NCI-H460 (cell line): ENCODE results near the gene IL22RA2. TPM values are rescaled to one million over a fixed set of nuclear protein-coding genes. Genes with fewer than 3 reads are reported as not detected.

Experiments used
- DNase-seq: peaks from one replicate; pipeline ENCODE4 v3.0.0-alpha.2; 2016; ENCODE audit warnings: low read depth; ENCODE audit errors: extremely low read depth
- total RNA-seq: library from RNA; depleted of rRNA; stranded (reverse); fragments of >200 nt; shearing (Covaris generic); gene quantifications from 2 replicates; pipeline ENCODE4 v1.2.3, GENCODE V29; 2014

IL22RA2 gene
- total RNA-seq, 1 experiment from 2014 or later = not detected

DNA sequence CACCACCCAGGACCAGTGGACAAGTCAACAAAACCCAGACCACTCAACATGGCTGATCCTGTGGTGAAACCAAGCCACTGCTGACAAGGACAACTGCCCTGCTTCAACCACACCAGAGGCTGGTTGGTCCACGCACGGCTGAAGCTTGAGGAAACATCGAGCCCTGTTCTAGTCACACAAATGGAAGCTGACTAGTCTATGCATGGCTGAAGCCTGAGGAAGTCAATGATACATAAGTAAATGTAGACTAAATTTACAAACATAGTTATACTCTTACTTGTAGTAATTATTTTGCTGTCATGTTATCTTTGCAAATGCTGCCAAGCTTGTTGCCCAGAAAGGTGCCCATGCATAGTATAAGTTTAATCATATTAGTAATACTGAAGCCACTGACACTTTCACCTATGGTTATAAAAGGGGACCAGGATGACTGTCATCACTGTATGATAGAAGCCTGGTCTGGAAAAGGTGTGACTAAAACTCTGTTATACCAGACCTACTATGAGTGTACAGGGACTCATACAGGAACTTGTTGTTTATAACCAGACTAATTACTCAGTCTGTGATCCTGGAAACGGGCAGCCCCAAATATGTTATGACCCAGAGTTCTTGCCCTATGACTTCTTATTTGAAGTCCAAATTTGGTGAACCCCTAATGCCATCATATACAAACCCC lies 5.6 kb downstream of the IL22RA2 start:
- DNase-seq = no peak

DNA sequence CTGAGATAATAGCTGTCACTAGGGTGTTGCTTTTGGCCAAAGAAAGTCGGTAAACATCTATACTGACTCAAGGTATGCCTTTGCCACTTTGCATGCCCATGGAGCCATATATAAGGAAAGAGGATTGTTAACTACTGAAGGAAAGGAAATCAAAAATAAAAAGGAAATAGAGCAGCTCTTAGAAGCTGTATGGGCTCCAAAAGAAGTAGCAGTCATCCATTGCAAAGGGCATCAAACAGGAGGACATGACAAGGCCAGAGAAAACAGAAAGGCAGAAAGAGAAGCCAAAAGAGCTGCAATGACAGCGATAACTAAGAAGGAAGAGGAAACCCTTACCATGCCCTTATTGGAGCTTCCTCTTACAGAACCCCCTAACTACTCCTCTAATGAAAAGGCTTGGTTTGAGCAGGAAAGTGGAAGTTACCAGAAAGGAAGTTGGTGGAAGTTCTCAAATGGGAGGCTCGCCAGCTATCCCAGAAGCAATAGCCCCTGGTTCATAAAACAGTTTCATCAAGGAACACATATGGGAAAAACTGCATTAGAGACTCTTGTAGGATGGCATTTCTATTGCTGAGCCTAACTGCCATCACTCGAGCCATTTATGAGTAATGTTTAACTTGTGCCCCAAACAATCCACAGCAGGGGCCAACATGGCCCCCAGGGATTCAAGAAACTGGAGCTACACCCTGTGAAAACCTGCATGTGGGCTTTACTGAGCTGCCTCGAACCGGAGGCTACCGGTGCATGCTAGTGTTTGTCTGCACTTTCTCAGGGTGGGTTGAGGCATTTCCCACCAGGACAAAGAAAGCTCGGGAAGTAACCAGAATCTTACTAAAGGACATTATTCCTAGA lies 7.0 kb downstream of the IL22RA2 start:
- DNase-seq = no peak

DNA sequence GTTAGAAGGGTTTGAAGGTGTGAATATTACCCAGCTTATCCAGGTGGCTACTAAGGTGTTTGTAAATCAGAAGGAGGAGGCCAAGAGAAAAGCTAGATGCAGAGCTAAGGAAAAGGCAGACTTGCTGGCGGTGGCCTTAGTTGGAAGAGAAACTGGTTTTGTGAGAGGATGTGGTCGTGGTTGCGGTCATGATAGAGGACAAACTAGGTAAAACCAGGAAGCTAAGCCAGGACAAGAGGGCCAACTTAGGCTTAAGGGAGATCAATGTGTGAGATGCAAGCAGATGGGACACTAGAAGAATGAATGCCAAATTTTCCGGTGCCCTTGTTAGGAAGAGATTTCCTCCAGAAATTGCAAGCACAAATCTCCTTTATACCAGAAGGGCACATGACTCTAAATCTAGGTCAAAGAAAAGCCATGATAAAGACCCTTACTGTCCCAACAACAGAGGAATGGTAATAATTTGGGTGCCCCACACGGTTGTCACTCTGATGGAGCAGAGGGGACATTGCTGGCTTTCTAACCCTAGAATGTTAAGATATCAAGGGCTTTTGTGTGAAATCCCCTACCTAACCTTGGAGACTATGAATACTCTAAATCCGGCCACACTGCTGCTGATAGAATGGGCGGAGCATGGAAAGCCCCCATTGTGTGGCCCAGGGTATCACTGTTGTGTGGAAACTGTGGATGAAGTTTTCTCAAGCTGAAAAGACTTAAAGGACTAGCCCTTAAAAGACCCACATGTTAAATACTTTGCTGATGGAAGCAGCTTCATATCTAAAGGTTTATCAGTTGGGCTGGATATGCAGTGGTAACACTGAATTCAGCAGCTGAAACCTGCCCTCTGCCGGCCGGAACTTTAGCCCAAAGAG lies 7.8 kb downstream of the IL22RA2 start:
- peak; percentile 21 for DNase-seq

DNA sequence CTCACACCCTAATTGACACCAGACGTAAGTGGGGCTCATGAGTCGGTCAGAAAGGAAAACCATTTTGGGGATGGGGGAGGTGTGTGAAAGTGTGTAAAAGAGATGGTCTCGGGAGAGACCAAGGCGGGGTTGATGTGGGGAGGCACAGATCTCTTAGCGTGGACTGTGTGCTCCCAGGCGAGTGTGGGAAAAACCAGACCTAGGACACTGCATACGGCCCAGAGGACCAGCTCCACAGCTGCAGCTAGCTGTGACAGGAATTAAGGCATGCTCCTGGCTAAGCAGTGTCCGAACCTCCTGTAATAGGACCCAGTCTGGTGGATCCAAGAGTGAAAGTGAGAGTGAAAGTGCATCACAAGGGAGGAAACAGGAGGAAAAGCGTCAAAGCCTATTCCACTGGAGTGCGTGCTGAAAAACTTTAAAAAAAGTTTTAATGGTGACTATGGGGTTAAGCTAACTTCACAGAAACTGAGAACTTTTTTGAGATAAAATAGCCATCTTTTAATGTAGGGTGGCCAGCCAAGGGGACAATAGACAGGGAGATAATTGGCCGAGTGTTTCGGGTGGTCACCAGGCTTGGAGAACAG lies 9.6 kb downstream of the IL22RA2 start:
- no peak for DNase-seq

DNA sequence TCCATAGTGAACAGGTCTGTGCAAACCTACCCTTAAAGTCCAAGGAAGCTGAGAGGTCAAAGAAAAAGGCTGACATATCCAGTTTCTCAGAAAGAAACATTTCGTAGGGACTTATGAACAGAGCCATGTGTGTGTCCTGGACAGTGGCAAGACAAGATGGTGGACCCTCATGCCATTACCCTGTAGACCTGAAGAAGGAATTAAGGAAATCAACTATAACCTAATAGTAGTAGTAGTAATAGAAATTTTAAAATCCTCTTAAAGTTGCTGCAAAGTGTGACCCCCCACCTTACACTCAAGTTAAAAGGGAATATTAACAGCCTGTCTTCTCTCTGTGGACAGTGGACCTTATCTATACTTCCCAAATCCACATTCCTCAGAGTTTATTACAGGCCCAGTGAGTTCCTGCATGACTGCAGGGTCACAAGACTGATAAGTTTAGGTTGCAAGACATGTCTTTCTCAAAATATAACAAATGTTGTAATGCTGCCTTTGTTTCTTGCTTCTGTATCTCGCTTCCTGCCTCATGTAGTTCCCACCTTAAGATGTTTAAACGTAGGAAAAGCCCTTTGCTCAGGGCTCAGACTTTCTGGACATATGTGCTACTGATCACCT lies 10.6 kb downstream of the IL22RA2 start:
- no peak for DNase-seq

DNA sequence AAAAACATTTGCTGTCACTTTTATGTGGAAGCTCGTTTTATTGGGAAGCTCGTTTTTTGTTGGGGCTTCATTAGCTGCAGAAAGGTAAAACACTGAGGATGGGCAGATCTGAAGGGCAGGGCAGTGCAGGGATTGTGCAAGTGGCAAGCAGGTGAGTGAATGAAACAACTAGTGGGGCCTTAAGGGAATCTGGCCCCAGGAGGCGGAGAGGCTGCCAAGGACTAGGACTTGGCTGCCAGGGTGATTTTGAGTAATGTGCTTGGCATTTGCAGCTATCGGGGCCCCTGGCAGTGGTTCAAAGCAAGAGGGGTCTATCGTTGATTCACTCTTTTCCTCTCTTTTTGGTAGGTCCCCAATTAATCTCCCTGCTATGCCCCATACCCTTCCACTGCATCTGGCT lies 11.5 kb downstream of the IL22RA2 start:
- DNase-seq = no peak

DNA sequence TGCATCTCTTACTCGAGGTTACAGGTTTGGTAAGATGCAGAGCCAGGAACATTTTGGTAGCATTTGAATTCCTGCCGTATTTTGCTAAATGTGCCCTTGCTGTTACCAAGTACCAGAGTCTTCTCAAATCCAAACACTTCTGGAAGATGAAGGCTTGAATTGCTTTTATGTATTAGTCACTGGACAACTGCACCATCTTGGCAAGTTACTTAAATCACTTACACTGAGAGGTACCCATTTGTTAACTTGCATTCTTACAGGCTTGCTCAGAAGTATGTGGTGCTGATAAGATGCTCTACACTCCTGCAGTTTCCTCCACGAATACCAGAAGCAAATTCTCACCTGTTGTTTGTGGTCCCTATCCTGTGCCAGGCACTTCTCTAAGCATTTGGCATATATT lies 12.7 kb downstream of the IL22RA2 start:
- no peak for DNase-seq

DNA sequence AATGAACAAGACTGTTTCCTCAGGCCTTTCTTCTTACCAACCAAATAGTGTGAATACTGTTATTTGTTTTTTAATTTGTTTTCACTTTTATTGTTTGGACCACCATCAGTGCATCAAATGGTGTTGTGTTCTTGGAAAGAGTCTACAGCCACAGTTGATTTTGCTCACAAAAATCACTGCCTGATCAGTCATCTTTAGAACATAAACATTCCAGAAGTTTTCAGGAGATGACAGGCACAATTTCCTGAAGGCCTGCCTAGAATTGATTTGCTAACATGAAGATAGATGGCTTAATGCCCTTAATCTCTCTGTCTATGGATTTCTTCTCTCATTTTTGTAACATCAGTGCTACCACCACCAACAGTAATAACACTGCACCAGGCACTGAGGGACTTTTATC lies 13.5 kb downstream of the IL22RA2 start:
- no peak for DNase-seq

DNA sequence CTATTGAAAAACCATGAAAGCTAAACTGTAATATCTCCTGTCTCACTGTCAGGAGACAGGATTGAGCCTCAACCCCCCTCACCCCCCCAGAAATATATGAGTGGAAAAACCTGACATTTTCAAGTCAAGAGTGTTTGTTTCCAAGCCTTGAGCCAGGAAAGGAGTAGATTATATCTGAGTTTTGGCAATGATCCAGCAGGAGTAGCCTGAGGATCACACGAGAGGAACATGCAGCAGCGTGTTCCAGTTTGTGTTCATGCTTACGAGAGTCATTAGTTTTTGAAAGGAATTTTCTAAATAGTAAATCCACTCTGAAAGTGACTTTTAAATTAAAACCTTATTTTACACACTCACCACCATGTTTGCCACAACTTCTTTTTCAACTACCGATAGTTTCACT lies 15.8 kb downstream of the IL22RA2 start:
- no peak for DNase-seq

DNA sequence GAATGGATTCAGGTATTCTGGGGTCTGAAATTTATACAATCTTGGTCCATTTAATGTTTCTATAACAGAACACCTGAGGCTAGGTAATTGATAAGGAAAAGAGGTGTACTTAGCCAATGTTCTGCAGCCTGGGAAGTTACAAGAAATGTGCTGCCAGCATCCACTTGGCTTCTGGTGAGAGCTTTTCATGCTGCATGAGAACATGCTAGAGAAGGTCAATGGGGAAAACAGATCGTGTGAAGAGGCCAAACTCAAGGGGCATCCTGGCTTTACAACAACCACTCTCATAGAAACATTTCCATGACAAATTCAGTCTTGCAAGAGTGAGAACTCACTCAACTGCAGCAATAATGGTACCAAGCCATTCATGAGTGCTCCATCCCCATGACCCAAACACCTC lies 16.8 kb downstream of the IL22RA2 start:
- DNase-seq = no peak

DNA sequence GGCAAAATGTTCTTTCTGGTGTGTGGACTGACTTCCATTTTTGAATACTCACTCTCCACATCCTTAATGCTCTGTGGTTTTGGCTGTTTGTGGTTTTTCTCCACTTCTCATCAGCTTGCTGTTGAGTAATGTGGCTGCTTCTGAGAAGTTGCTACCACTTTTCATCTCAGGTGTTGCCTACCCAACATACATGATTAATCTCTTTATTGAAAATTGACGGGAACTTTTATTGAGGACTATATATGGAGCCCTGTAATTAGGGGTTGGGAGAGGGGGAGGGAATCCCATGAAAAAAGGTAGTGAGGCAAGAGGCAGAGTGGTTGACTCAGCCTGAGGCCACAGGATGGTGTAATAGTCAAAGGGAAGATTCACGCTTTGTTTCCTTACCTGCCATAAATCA lies 17.6 kb downstream of the IL22RA2 start:
- DNase-seq = no peak

DNA sequence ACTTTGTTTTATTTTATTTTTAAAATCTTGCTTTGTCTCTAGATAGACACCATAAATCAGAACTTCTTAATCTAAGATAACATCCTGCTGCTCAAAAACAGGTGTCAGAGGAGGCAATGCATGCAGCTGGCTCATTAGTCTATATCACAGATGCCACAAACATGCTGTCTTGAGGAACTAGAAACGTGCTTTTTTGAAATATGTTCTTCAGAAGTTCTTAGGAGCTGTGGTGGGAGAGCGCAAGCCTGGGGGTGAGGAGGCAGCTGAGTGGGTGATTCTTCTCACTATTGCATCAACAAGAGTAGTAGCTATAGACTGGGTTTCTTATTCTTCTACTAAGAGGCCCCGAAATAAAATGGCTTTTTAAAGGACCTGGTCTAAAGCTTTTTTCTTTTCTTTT lies 23.4 kb downstream of the IL22RA2 start:
- no peak for DNase-seq

DNA sequence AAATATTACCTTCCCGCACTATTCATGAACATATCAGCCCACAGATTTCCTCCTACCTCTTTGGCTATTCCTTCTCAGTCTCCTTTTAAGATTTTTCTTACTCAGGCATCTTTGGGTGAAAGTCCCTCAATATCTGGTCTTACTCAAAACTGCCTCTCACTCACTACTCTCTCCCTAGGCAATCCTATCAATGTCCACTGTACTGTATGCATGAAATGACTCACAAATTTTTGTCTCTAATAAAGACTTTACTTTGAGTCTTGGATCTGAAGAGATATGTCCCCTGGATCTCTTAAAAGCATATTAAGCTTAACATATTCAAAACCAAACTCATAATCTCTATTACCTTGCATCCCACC lies 24.4 kb downstream of the IL22RA2 start:
- no peak for DNase-seq

DNA sequence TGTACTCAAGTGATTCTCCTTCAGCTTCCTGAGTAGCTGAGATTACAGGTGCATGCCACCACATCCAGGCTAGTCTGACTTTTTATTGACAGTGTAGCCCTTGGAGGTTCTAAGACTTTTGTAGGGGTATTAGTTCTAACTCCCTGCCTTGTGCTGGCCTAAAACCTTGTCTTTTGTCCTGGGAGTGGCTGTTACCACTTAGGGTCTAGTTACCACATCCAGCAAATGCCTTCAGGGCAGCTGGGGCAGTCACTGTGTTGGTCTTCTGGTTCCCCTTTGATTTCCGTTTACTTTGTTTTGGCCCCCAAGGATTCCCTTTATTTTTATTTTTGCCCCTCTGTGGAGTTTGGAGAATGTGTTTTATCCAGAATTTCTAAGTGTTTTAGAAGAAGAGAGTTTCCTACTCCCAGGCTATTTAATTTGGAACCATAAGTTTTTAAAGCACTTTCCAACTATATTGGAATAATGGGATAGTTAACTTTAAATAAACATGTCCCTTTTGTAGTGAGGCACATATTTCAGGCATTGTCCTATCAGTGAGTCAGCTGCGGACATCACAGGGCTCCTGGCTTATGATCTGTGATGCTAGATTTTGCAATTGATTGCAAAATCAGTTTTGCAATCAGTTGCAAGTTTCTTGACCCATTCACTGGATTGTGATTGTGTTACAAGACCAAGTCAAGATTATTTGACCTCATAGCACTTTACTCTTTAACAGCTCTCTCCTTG lies 25.0 kb downstream of the IL22RA2 start:
- peak; percentile 40 for DNase-seq

DNA sequence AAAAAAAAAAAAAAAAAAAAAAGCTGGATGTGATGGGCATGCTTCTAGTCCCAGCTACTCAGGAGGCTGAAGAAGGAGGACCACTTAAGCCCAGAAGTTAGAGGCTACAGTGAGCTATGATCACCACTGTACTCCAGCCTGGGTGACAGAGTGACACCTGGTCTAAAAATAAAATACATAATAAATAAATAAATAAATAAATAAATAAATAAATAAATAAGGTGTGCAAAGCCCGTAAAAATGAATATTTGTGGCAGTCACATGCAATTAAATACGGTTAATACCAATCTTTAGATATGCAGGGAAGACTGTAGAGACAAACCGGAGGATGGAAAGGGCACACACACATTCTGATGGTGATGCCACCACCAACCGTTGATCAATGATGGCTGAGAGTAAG lies 26.2 kb downstream of the IL22RA2 start:
- no peak for DNase-seq

DNA sequence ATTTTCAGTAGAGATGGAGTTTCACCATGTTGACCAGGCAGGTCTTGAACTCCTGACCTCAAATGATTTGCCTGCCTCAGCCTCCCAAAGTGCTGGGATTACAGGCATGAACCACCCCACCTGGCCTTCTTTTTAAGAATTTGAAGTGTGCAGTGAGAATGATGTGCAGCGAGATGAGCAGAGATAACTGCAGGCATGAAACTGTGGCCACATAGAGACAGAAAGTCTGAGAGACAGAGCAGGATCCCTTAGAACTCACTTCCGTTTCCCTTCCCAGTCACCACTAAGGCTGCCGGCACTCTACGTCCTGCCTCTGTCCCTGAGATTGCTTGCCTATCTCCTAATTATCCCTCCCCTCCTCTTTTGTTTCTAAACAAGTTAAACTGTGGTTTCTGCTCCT lies 27.2 kb downstream of the IL22RA2 start:
- DNase-seq = no peak

DNA sequence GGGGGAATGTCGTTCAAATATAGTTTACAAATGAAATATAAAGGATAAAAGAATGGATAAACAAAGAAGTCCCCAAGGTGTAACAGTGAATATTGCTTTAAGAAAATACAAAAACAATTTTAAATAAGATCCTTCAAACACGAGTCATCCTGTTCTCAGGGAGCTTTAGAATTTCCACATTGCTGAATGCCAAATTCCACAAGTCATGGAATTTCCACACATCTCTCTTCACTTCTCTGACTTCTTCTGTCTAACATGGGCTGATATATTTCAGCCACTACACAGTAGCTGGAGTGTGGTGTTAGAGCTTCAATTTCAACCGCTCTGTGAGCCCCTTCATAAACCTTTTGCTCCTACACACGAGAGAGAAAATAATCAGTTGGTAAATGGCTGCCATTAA lies 28.0 kb downstream of the IL22RA2 start:
- no peak for DNase-seq

DNA sequence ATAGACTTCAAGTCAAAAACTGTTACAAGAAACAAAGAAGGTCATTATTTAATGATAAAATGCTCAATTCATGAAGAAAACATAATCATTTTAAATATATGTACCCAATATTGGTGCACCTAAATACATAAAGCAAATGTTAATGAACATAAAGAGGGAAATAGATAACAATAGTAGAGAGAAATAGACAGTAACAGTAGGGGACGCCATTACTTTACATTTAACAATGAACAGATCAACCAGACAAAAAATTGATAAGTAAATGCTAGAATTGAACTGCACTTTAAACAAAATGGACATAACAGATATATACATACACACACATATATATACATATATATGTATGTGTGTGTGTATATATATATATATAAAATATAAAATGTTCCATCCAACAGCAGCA lies 37.4 kb downstream of the IL22RA2 start:
- no peak for DNase-seq

DNA sequence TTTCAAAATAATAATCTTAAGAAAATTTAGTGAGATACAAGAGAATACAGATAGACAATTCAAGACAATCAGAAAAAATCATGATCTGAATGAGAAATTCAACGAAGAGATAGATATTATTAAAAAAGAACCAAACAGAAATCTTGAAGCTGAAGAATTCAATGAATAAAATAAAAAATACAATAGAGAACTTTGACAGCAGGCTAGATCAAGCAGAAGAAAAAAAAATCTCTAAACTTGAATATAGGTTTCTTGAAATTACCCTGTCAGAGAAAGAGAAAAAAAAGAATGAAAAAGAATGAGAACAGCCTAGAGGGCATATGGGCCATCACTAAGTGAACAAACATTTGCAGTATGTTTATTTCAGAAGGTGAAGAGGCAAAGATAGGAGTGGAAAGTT lies 39.0 kb downstream of the IL22RA2 start:
- no peak for DNase-seq

DNA sequence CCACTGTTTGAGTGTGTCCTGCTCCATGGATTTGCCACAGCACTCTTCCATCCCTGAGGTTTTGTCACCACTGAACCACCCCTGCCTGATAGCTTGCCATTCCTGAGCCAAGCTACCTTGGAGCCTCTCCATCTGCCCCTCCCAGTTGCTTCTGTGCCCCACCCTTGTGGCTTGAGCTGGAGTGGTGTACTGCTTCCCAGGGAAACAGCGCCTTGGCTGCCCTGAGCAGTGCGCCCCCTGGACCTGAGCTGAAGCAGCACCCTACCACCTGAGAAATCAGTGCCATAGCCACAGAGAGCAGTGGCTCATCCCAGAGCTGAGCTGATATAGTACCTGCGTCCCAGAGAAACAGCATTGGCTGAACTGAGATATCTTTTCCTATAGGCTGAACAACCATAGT lies 40.3 kb downstream of the IL22RA2 start:
- DNase-seq = no peak
